NCI-H2196 (cell line): ENCODE data around the gene RAB9A.
A peak's percentile ranks its signal among the peaks of the same experiment; 100 is the strongest.

Source experiments
- DNase-seq: peaks from one replicate; lab custom pipeline; 2025; ENCODE audit not compliant: unreplicated experiment; lab: John Stamatoyannopoulos, UW

RAB9A gene

DNA sequence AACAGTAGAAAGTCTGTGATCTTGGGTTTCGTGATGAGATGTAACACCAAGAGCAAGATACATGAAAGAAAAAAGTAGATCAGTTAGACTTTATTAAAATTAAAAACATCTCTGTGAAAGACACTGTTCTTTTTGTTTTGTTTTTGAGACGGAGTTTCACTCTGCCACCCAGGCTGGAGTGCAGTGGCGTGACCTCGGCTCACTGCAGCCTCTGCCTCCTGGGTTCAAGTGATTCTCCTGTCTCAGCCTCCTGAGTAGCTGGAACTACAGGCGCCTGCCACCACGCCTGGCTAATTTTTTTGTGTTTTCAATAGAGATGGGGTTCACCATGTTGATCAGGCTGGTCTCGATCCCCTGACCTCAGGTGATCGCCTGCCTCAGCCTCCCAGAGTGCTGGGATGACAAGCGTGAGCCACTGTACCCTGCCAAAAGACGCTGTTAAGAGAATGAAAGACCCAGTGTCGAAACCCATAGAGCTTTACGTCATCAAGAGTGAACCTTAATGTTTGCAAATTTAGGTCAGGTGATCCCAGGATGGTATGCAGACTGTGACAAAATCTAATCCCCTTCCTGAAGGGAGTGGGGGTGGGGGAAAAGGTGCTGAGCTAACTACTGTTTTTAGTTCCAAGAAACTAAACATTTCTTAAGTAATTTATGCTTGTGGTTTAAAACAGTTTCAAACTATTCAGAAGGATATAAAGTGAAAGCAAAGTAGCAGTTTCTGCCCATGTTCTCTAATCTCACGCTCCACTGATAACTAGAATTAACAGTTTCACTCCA is 53.7 kb downstream of the RAB9A start:
- no peak for DNase-seq

DNA sequence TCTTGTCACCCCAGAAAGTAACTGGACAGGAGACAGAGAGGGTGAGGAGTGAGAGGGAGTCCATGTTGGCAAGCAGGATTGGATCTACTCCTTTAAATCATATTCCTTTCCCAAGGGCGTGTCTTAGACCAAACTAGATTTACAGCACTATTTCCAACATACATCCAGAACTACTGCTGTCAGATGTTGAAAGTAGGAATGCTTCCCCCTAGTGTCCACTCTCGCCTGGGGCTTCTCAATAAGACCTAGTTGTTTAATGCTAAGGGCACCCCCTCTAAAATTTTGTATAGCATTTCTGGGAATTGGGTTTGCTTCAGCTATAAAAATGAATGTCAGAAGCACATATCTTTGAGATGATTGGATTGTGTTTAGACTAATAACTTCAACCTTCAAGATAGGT is 58.9 kb downstream of the RAB9A start:
- DNase-seq: no peak

GRCh38 chrX:13748486-13748885 is 59.6 kb downstream of the RAB9A start:
- no peak for DNase-seq

GRCh38 chrX:13750204-13750603 is 61.3 kb downstream of the RAB9A start:
- peak; percentile 46 for DNase-seq

DNA sequence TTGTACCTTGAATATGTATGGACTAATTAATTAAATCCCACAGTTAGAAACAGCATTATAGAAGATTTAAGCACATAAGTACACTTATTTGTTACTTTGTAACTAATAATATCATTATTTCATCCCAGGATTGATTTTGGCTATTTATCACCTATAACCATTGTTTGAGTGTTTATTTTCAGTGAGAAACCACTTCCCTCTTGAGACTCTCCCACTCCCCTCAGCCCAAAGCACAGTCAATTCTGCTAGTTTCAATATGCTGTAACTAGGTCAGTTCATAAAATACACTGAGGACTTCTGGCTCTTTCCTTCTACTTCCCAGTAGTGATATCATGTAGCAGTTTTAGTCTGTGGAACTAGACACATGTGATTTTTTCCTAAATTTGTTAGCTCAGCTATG is 61.9 kb downstream of the RAB9A start:
- DNase-seq: no peak

DNA sequence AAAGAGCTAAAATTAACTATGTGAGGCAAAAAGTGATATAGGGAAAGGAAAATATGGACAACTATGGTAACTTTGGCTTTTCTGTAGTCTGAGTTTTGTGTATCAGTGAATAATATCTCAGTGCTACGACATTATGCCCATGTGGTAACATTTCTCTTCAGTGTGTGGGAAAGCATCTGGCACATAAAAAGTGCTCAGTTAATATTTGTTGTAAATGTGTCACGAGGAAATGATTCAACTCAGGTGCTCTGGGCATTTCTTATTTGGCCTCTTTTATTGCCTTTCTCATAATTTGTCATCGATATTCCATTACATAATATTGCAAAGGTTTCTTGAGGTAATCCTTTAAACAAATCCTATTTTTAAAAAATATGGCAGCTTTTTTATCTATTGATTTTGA is 63.2 kb downstream of the RAB9A start:
- no peak for DNase-seq

GRCh38 chrX:13752646-13753045 is 63.7 kb downstream of the RAB9A start:
- no peak for DNase-seq

DNA sequence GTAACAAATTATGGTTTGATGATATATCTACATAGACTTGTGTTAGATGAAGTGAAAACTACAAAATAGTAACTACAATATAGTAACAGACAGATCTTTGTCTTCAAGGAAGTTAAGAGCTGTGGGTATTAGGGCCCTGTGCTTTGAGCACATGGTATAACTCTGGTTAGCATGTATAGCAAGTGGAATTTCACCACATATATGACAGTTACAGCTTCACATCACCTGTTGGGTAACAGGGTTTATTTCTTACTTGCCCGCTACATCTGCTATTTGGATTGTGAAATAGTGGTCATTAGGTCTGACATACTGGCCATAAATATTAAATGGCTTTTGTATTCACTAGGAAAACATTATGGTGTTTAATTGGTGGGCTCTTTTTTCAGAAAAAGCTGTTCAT is 65.8 kb downstream of the RAB9A start:
- no peak for DNase-seq

- no peak for DNase-seq
Observed at GRCh38 chrX:13755254-13755653, 66.3 kb downstream of the RAB9A start.

DNA sequence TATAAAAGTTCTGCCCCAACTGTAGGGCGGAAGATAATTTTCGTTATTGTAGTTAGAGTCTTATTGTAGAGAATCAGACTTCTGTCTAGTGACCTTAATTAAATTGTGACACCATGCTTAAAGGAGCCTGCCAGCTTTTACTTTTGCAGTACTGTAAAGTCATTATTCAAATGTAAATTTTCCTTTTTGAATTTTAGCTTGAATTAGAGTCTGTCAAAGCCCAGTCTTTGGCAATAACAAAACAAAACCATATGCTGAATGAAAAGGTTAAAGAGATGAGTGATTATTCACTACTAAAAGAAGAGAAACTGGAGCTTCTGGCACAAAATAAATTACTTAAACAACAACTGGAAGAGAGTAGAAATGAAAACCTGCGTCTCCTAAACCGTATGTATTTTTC is 67.5 kb downstream of the RAB9A start:
- no peak for DNase-seq

GRCh38 chrX:13759152-13759718 is 70.3 kb downstream of the RAB9A start:
- no peak for DNase-seq
